Measurements from ENCODE around the gene GRIK1.

- TF ChIP-seq CTCF (IDR thresholded peaks at IDR 0.05) (no peak), POLR2A (IDR thresholded peaks at IDR 0.05) (no peak)
Observed at GRCh38 chr21:29810871-29811270, 128.9 kb downstream of the GRIK1 start.

Measured in Peyer's patch (tissue), 4 donors.